IMR-90 (cell line): ENCODE measurements around the gene PRKAG2. TPM values are rescaled to one million over a fixed set of nuclear protein-coding genes. Genes with fewer than 3 reads are reported as not detected.

Source experiments
- ATAC-seq: fragments of 200-7000 bp; cut with Tn5 transposase; 2 replicates; pipeline ENCODE4 v1.9.1; 2020; ENCODE audit warnings: low read depth, mild to moderate bottlenecking, moderate library complexity
- BruUV-seq: library from RNA; stranded (reverse); fragments of 400-500 nt; replicated peaks from 2 replicates; lab custom pipeline; 2021; lab: Mats Ljungman, UMichigan
- CTCF ChIA-PET: fragments of 300-600 bp; formaldehyde crosslinking; extraction: SDS; loops from one replicate; lab custom pipeline; 2021; ENCODE audit warnings: antibody characterized with exemption; lab: Yijun Ruan, JAX
- POLR2A ChIA-PET: fragments of 300-600 bp; sonication (Branson Sonifier 250); formaldehyde crosslinking; loops from one replicate; lab custom pipeline; 2022; ENCODE audit warnings: antibody characterized with exemption; ENCODE audit not compliant: unreplicated experiment; lab: Charles Lee
- DNase-seq: peaks from one replicate; pipeline ENCODE4 v3.0.0; 2013
- H2AFZ ChIP-seq: replicated peaks from 2 replicates; pipeline ENCODE3; 2013; ENCODE audit warnings: low read length, mild to moderate bottlenecking; ENCODE audit not compliant: poor library complexity
- H2AK5ac ChIP-seq: 2 replicates; pipeline ENCODE4 v1.6.1; 2013; ENCODE audit warnings: low read depth, low read length, inconsistent platforms
- H2AK9ac ChIP-seq: replicated peaks from 2 replicates; pipeline ENCODE3; 2013; ENCODE audit warnings: mild to moderate bottlenecking, low read depth, low read length, moderate library complexity; ENCODE audit not compliant: poor library complexity
- H2BK120ac ChIP-seq: 2 replicates; pipeline ENCODE4 v1.6.1; 2013; ENCODE audit warnings: low read depth, low read length, inconsistent platforms
- H2BK15ac ChIP-seq: 3 replicates; pipeline ENCODE4 v1.6.1; 2013; ENCODE audit warnings: low read depth, low read length, inconsistent platforms
- H2BK20ac ChIP-seq: 2 replicates; pipeline ENCODE4 v1.6.1; 2013; ENCODE audit warnings: low read depth, mild to moderate bottlenecking, inconsistent platforms, low read length, moderate library complexity
- H2BK5ac ChIP-seq: 2 replicates; pipeline ENCODE4 v1.6.1; 2013; ENCODE audit warnings: mild to moderate bottlenecking, low read depth, low read length, inconsistent platforms; ENCODE audit not compliant: poor library complexity, severe bottlenecking
- H3K14ac ChIP-seq: replicated peaks from 2 replicates; pipeline ENCODE4 v1.6.1; 2013; ENCODE audit warnings: low read depth, low read length, inconsistent platforms
- H3K18ac ChIP-seq: 2 replicates; pipeline ENCODE4 v1.6.1; 2013; ENCODE audit warnings: low read depth, low read length, control low read depth
- H3K23ac ChIP-seq: 2 replicates; pipeline ENCODE4 v1.6.1; 2013; ENCODE audit warnings: low read depth, low read length, inconsistent platforms
- H3K27ac ChIP-seq: 2 replicates; pipeline ENCODE4 v1.5.1; 2013; ENCODE audit warnings: mild to moderate bottlenecking, control low read depth, low read length; ENCODE audit not compliant: insufficient read depth
- H3K27me3 ChIP-seq: 2 replicates; pipeline ENCODE4 v1.6.1; 2013; ENCODE audit warnings: low read length; ENCODE audit not compliant: control insufficient read depth, insufficient read depth
- H3K36me3 ChIP-seq: 2 replicates; pipeline ENCODE4 v1.6.1; 2013; ENCODE audit warnings: low read length, mixed read lengths; ENCODE audit not compliant: control insufficient read depth, insufficient read depth
- H3K4ac ChIP-seq: 2 replicates; pipeline ENCODE4 v1.6.1; 2013; ENCODE audit warnings: low read depth, low read length, inconsistent platforms
- H3K4me1 ChIP-seq: 2 replicates; pipeline ENCODE4 v1.6.1; 2013; ENCODE audit warnings: low read length, mixed read lengths; ENCODE audit not compliant: control insufficient read depth, insufficient read depth
- H3K4me2 ChIP-seq: 2 replicates; pipeline ENCODE4 v1.6.1; 2013; ENCODE audit warnings: low read depth, mild to moderate bottlenecking, control low read depth, low read length, moderate library complexity
- H3K4me3 ChIP-seq: 2 replicates; pipeline ENCODE4 v1.5.1; 2013; ENCODE audit warnings: low read depth, mild to moderate bottlenecking, control low read depth, low read length, moderate library complexity; ENCODE audit not compliant: insufficient read depth
- H3K56ac ChIP-seq: 2 replicates; pipeline ENCODE4 v1.6.1; 2013; ENCODE audit warnings: low read length, inconsistent platforms; ENCODE audit not compliant: insufficient read depth; ENCODE audit errors: extremely low read depth
- H3K79me1 ChIP-seq, 2 experiments: 2 replicates each; pipeline ENCODE4 v1.6.1; 2013; ENCODE audit warnings: low read length in 2 of 2, inconsistent platforms in 1 of 2, low read depth in 1 of 2
- H3K9ac ChIP-seq: 2 replicates; pipeline ENCODE4 v1.6.1; 2013; ENCODE audit warnings: low read depth, low read length, control low read depth
- H3K9me1 ChIP-seq: 2 replicates; pipeline ENCODE4 v1.6.1; 2013; ENCODE audit warnings: low read length, inconsistent platforms; ENCODE audit not compliant: insufficient read depth
- H3K9me3 ChIP-seq: 2 replicates; pipeline ENCODE4 v1.6.1; 2013; ENCODE audit warnings: low read length; ENCODE audit not compliant: control insufficient read depth, insufficient read depth
- H4K20me1 ChIP-seq: 2 replicates; pipeline ENCODE4 v1.6.1; 2013; ENCODE audit warnings: low read length, inconsistent platforms; ENCODE audit not compliant: insufficient read depth
- H4K5ac ChIP-seq: 2 replicates; pipeline ENCODE4 v1.6.1; 2013; ENCODE audit warnings: mild to moderate bottlenecking, low read depth, low read length, control low read depth
- H4K8ac ChIP-seq, 2 experiments: 2 replicates each; pipeline ENCODE4 v1.6.1; 2013; ENCODE audit warnings: low read depth in 2 of 2, low read length in 2 of 2, control low read depth in 1 of 2, inconsistent platforms in 1 of 2
- H4K91ac ChIP-seq: 2 replicates; pipeline ENCODE4 v1.6.1; 2013; ENCODE audit warnings: low read depth, low read length, inconsistent platforms; ENCODE audit not compliant: insufficient read depth
- BHLHE40 ChIP-seq: fragments of 150-350 bp; IDR thresholded peaks from 2 replicates; pipeline ENCODE4 v1.6.1; 2016; ENCODE audit warnings: mild to moderate bottlenecking, low read depth, low read length
- CEBPB ChIP-seq: IDR thresholded peaks from 2 replicates; pipeline ENCODE4 v1.6.1; 2012; ENCODE audit warnings: low read depth, low read length, improper control_type of control experiment
- CHD1 ChIP-seq: IDR thresholded peaks from 2 replicates; pipeline ENCODE4 v1.6.1; 2012; ENCODE audit warnings: low read depth, low read length, improper control_type of control experiment
- CTCF ChIP-seq: conservative IDR thresholded peaks from 2 replicates; pipeline ENCODE4 v1.5.1; 2012; ENCODE audit warnings: mild to moderate bottlenecking, low read depth, low read length, improper control_type of control experiment
- ELK1 ChIP-seq: fragments of 150-350 bp; IDR thresholded peaks from 2 replicates; pipeline ENCODE4 v1.6.1; 2016; ENCODE audit warnings: low read depth, mild to moderate bottlenecking, low read length, moderate library complexity, borderline replicate concordance
- FOS ChIP-seq: fragments of 150-350 bp; IDR thresholded peaks from 2 replicates; pipeline ENCODE4 v1.6.1; 2016; ENCODE audit warnings: low read depth, low read length
- MAFK ChIP-seq: IDR thresholded peaks from 2 replicates; pipeline ENCODE4 v1.6.1; 2012; ENCODE audit warnings: low read depth, low read length, improper control_type of control experiment
- MAZ ChIP-seq: IDR thresholded peaks from 2 replicates; pipeline ENCODE4 v1.6.1; 2012; ENCODE audit warnings: low read depth, mild to moderate bottlenecking, low read length, improper control_type of control experiment, moderate library complexity, borderline replicate concordance
- MXI1 ChIP-seq: IDR thresholded peaks from 2 replicates; pipeline ENCODE4 v1.6.1; 2012; ENCODE audit warnings: low read depth, mild to moderate bottlenecking, low read length, moderate library complexity, borderline replicate concordance
- NFE2L2 ChIP-seq: fragments of 150-350 bp; IDR thresholded peaks from 2 replicates; pipeline ENCODE4 v1.6.1; 2016; ENCODE audit warnings: low read depth, mild to moderate bottlenecking, low read length
- POLR2A ChIP-seq: IDR thresholded peaks from 2 replicates; pipeline ENCODE4 v1.6.1; 2012; ENCODE audit warnings: mild to moderate bottlenecking, low read depth, low read length
- RAD21 ChIP-seq: IDR thresholded peaks from 2 replicates; pipeline ENCODE4 v1.6.1; 2012; ENCODE audit warnings: low read length, improper control_type of control experiment
- RCOR1 ChIP-seq: IDR thresholded peaks from 2 replicates; pipeline ENCODE4 v1.6.1; 2012; ENCODE audit warnings: mild to moderate bottlenecking, low read length, improper control_type of control experiment; ENCODE audit not compliant: insufficient replicate concordance
- RFX5 ChIP-seq: IDR thresholded peaks from 2 replicates; pipeline ENCODE4 v1.8.0; 2012; ENCODE audit warnings: low read depth, mild to moderate bottlenecking, low read length, moderate library complexity
- SMC3 ChIP-seq: fragments of 150-350 bp; IDR thresholded peaks from 2 replicates; pipeline ENCODE4 v1.6.1; 2016; ENCODE audit warnings: low read depth, mild to moderate bottlenecking, antibody characterized with exemption, low read length, moderate library complexity
- USF2 ChIP-seq: fragments of 150-350 bp; IDR thresholded peaks from 2 replicates; pipeline ENCODE4 v1.6.1; 2017; ENCODE audit warnings: mild to moderate bottlenecking, antibody characterized with exemption, low read length, low read depth
- WGBS, 2 experiments: methylation state at CpG; one replicate each; pipeline versions ENCODE4 v1.1.5 to v1.1.7; 2013; ENCODE audit warnings: missing lambda C conversion rate in 2 of 2; ENCODE audit not compliant: insufficient read length in 1 of 2; ENCODE audit errors: extremely low coverage in 2 of 2; 5-methylcytosine and 5-hydroxymethylcytosine counted together
- dilution Hi-C: fragments of 300-500 bp; cut with HindIII; formaldehyde crosslinking; loops from one replicate; pipeline ENCODE4 v1.14.3; 2018; ENCODE audit warnings: low sequenced_read_pairs; ENCODE audit not compliant: unreplicated experiment
- in situ Hi-C: fragments of 300-500 bp; cut with MboI; formaldehyde crosslinking; loops from 3 replicates; pipeline ENCODE4 v1.14.3; 2019; ENCODE audit warnings: low sequenced_read_pairs, inconsistent platforms, mixed read lengths
- intact Hi-C: fragments of 100-400 bp; cut with micrococcal nuclease; formaldehyde crosslinking; loops from 2 replicates; pipeline ENCODE4 v1.10.0; 2022
- polyA plus RNA-seq, 3 experiments: library from polyadenylated mRNA; depleted of rRNA; stranded (reverse); fragments of >200 nt; gene quantifications; 2 replicates each; pipeline ENCODE4 v1.2.3, GENCODE V29; 2012; ENCODE audit warnings: low replicate concordance in 1 of 3
- total RNA-seq: library from RNA; depleted of rRNA; stranded (reverse); fragments of >200 nt; gene quantifications from 2 replicates; pipeline ENCODE4 v1.2.3, GENCODE V29; 2012

The PRKAG2 gene
- total and polyA plus RNA-seq, 2 of the 4 experiments (the other 2 are of a cell fraction), result 15.4 to 21.6 TPM

DNA sequence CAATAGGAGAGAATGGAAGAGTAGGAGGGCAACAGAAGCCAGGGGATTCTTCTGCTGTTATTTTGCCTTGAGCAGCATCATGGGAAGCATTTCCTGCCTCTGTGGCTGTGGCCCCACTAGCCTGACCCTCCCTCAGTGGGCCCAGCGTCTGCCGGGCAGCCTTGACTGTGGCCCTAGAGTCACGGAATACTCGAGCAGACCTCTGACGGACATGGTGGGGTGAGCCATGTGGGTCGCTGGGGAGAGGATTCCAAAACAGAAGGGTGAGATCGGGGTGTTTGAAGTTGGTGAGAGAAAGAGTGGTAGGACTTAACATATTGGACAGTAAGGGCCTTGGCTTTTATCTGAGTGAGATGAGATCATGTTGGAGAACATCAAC, 8.3 kb upstream of the PRKAG2 start:
- no peak overlapping the region for H3K23ac ChIP-seq
- no peak overlapping the region for H4K8ac ChIP-seq
- H3K4me1 ChIP-seq, result no peaks in the 10 kb centered on the region
- no peak overlapping the region for H3K27ac ChIP-seq
- in situ Hi-C loops, result no loop called here
- H3K56ac ChIP-seq, result no peak overlapping the region
- no peak overlapping the region for H3K4ac ChIP-seq
- intact Hi-C loops, result no loop called here
- no peak overlapping the region for H3K14ac ChIP-seq
- no peak overlapping the region for H4K5ac ChIP-seq
- H4K91ac ChIP-seq, result no peak overlapping the region
- H2BK15ac ChIP-seq, result no peak overlapping the region
- H2AK9ac ChIP-seq, result no peak overlapping the region
- H3K18ac ChIP-seq, result no peak overlapping the region
- peaks cover 3% of the 10 kb centered on the region; the same call in 1 of the 2 replicates for H3K9me1 ChIP-seq
- H3K4me2 ChIP-seq, result no peak overlapping the region
- ChIA-PET POLR2A (no interaction called here), CTCF (no interaction called here)
- no peaks in the 10 kb centered on the region for H3K9me3 ChIP-seq
- H2AK5ac ChIP-seq, result no peak overlapping the region
- H3K4me3 ChIP-seq, result no peak overlapping the region
- H3K79me1 ChIP-seq, result no peaks in the 10 kb centered on the region
- DNase-seq (no peak), ATAC-seq (no peak)
- no peak overlapping the region for H2BK20ac ChIP-seq
- peaks cover 51% of the 10 kb centered on the region for H3K27me3 ChIP-seq
- H2BK5ac ChIP-seq, result no peak overlapping the region
- no peaks in the 10 kb centered on the region for H3K36me3 ChIP-seq
- H2BK120ac ChIP-seq, result no peak overlapping the region
- H4K20me1 ChIP-seq, result no peaks in the 10 kb centered on the region
- no peak for TF ChIP-seq RFX5
- no peak for TF ChIP-seq BHLHE40
- no peak for TF ChIP-seq MXI1
- no peak for TF ChIP-seq NFE2L2
- no peak for TF ChIP-seq ELK1
- no peak for TF ChIP-seq POLR2A
- TF ChIP-seq CEBPB, result no peak
- TF ChIP-seq RCOR1, result no peak
- TF ChIP-seq MAZ, result no peak
- TF ChIP-seq MAFK, result no peak
- no peak for TF ChIP-seq RAD21
- no peak for TF ChIP-seq SMC3
- TF ChIP-seq CTCF, result no peak
- no peak for TF ChIP-seq CHD1
- no peak for TF ChIP-seq FOS
- TF ChIP-seq USF2, result no peak
- WGBS, 2 experiments, result 78% methylated on average over 7 of the region's 7 CpGs; no CpG with 5 or more reads in 1 of the 2 experiments
- BruUV-seq, result no TSS peak
- H2AFZ ChIP-seq, result no peak overlapping the region
- H3K9ac ChIP-seq, result no peak overlapping the region
- dilution Hi-C loops, result no loop called here
